Sigmoid colon (tissue), 4 donors: ENCODE data around the gene MTAP.

Experiments
- CTCF ChIP-seq, 4 experiments: fragments of 450-650 bp in 3 of 4; fragments of 200-600 bp in 1 of 4; IDR thresholded peaks; one replicate each; pipeline ENCODE4 v1.5.1; 2016 to 2019; ENCODE audit warnings: antibody characterized with exemption in 4 of 4, mild to moderate bottlenecking in 3 of 4, moderate library complexity in 2 of 4
- EP300 ChIP-seq, 4 donors: sonication (generic); formaldehyde crosslinking; IDR thresholded peaks; one replicate each; pipeline ENCODE4 v1.6.1; 2017; ENCODE audit warnings: antibody characterized with exemption in 4 of 4
- POLR2A ChIP-seq, 2 donors: fragments of 450-650 bp; IDR thresholded peaks; one replicate each; pipeline ENCODE4 v1.6.1; 2016; ENCODE audit warnings: antibody characterized with exemption in 2 of 2, mild to moderate bottlenecking in 2 of 2, moderate library complexity in 2 of 2
- POLR2AphosphoS5 ChIP-seq, 4 donors: sonication (generic); formaldehyde crosslinking; IDR thresholded peaks; one replicate each; pipeline ENCODE4 v1.6.1; 2017; ENCODE audit warnings: antibody characterized with exemption in 4 of 4

- no peak for TF ChIP-seq EP300 (IDR thresholded peaks at IDR 0.05)
- TF ChIP-seq CTCF (IDR thresholded peaks at IDR 0.05): no peak
- no peak for TF ChIP-seq POLR2AphosphoS5 (IDR thresholded peaks at IDR 0.05)
- TF ChIP-seq POLR2A (IDR thresholded peaks at IDR 0.05): no peak
These were observed 180.6 kb downstream of the MTAP start for GRCh38 chr9:21982861-21983560.
